ENCODE data around the gene NLRC5.

Gene NLRC5

GRCh38 chr16:57133031-57133430, 143.7 kb downstream of the NLRC5 start:
- no peaks in the 10 kb centered on the region for H3K9me3 Mint-ChIP-seq
- no peak overlapping the region for H3K4me3 Mint-ChIP-seq
- H3K27ac Mint-ChIP-seq, result peak overlapping the region; percentile 94
- H3K27me3 Mint-ChIP-seq, result no peaks in the 10 kb centered on the region
- no peaks in the 10 kb centered on the region for H3K36me3 Mint-ChIP-seq (ENCODE audit: low read depth)
- no peak for DNase-seq
- peaks cover 74% of the 10 kb centered on the region for H3K4me1 Mint-ChIP-seq (ENCODE audit: low read depth)

All from activated T-cell treated with anti-CD3 and anti-CD28 coated beads, Interleukin-2, amount 50 U/mL, for 24 hours (primary cell).